Measurements from ENCODE around the gene SPTSSA.
"Not testable (repeated sequence)": the region's sequence is repeated elsewhere in the genome, so short reads cannot be mapped to it uniquely, and the experiment has no call there.

SPTSSA gene

GRCh38 chr14:34472706-34473279 is 10.8 kb upstream of the SPTSSA start:
- DNase-seq (ENCODE audit: low spot score), result no peak

- no peak for DNase-seq (ENCODE audit: low spot score)
These were observed 8.3 kb upstream of the SPTSSA start for GRCh38 chr14:34470319-34470718.

- no peak for DNase-seq (ENCODE audit: low spot score)
These were observed 4.7 kb upstream of the SPTSSA start for GRCh38 chr14:34466691-34467090.

- no peak for DNase-seq (ENCODE audit: low spot score)
These were observed 3.2 kb upstream of the SPTSSA start for GRCh38 chr14:34465069-34465859.

- no peak for DNase-seq (ENCODE audit: low spot score)
These were observed 1.5 kb upstream of the SPTSSA start for GRCh38 chr14:34463598-34463961.

- peak; percentile 49 for DNase-seq (ENCODE audit: low spot score)
These were observed 507 bp downstream of the SPTSSA start for GRCh38 chr14:34461334-34462131.

- DNase-seq (ENCODE audit: low spot score), result no peak
These were observed 1.2 kb downstream of the SPTSSA start for GRCh38 chr14:34460841-34461240.

- DNase-seq (ENCODE audit: low spot score), result no peak
These were observed 1.7 kb downstream of the SPTSSA start for GRCh38 chr14:34460295-34460694.

GRCh38 chr14:34457186-34457585 is 4.9 kb downstream of the SPTSSA start:
- DNase-seq (ENCODE audit: low spot score), result no peak

- DNase-seq (ENCODE audit: low spot score), result no peak
These were observed 8.8 kb downstream of the SPTSSA start for GRCh38 chr14:34453226-34453625.

GRCh38 chr14:34452258-34452822 is 9.7 kb downstream of the SPTSSA start:
- no peak for DNase-seq (ENCODE audit: low spot score)

- no peak for DNase-seq (ENCODE audit: low spot score)
These were observed 11.1 kb downstream of the SPTSSA start for GRCh38 chr14:34450958-34451357.

- DNase-seq (ENCODE audit: low spot score), result no peak
These were observed 11.5 kb downstream of the SPTSSA start for GRCh38 chr14:34450542-34450915.

- DNase-seq (ENCODE audit: low spot score), result no peak
These were observed 12.1 kb downstream of the SPTSSA start for GRCh38 chr14:34449819-34450541.

GRCh38 chr14:34439090-34439489 is 22.9 kb downstream of the SPTSSA start:
- DNase-seq (ENCODE audit: low spot score), result no peak

GRCh38 chr14:34438438-34438837 is 23.6 kb downstream of the SPTSSA start:
- no peak for DNase-seq (ENCODE audit: low spot score)

GRCh38 chr14:34437729-34438080 is 24.3 kb downstream of the SPTSSA start:
- DNase-seq (ENCODE audit: low spot score), result no peak

- DNase-seq (ENCODE audit: low spot score), result no peak
These were observed 24.9 kb downstream of the SPTSSA start for GRCh38 chr14:34436960-34437728.

GRCh38 chr14:34436118-34436905 is 25.7 kb downstream of the SPTSSA start:
- no peak for DNase-seq (ENCODE audit: low spot score)

GRCh38 chr14:34433957-34434356 is 28.1 kb downstream of the SPTSSA start:
- no peak for DNase-seq (ENCODE audit: low spot score)

- DNase-seq (ENCODE audit: low spot score), result not testable (repeated sequence)
These were observed 34.0 kb downstream of the SPTSSA start for GRCh38 chr14:34428102-34428466.
